WTC11 (cell line): ENCODE measurements around the gene PLD3.

Experiments
- FOXK1 ChIP-seq: sonication (generic); formaldehyde crosslinking; IDR thresholded peaks from 2 replicates; pipeline ENCODE4 v1.8.0; 2022; ENCODE audit warnings: mild to moderate bottlenecking, moderate library complexity, missing genetic modification reagents
- FOXP1 ChIP-seq: sonication (generic); formaldehyde crosslinking; IDR thresholded peaks from 2 replicates; pipeline ENCODE4 v1.8.0; 2022; ENCODE audit warnings: missing genetic modification reagents, mild to moderate bottlenecking, moderate library complexity, borderline replicate concordance
- TF ChIP-seq, protein P1 (sequence below): fragments of 200-600 bp; IDR thresholded peaks from 2 replicates; pipeline ENCODE4 v1.8.0; 2022; ENCODE audit warnings: antibody characterized with exemption
- TF ChIP-seq, protein P2 (sequence below): sonication (generic); formaldehyde crosslinking; IDR thresholded peaks from 2 replicates; pipeline ENCODE4 v1.8.0; 2022; ENCODE audit warnings: mild to moderate bottlenecking, missing genetic modification reagents

DNA sequence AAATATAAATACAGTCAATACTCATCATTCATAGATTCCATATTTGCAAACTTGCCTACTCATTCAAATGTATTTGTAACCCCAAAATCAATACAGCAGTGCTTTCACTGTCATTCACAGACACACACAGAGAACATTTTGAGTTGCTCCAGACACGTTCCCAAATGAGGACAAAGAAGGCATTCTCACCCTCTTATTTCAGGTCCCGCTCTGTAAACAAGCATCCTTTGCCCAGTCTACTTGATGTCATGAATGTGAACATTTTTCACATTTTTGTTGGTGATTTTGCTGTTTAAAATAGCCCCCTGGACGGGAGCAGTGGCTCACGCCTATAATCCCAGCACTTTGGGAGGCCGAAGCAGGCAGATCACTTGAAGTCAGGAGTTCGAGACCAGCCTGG is 15.8 kb upstream of the PLD3 start:
- TF ChIP-seq, protein P1, sequence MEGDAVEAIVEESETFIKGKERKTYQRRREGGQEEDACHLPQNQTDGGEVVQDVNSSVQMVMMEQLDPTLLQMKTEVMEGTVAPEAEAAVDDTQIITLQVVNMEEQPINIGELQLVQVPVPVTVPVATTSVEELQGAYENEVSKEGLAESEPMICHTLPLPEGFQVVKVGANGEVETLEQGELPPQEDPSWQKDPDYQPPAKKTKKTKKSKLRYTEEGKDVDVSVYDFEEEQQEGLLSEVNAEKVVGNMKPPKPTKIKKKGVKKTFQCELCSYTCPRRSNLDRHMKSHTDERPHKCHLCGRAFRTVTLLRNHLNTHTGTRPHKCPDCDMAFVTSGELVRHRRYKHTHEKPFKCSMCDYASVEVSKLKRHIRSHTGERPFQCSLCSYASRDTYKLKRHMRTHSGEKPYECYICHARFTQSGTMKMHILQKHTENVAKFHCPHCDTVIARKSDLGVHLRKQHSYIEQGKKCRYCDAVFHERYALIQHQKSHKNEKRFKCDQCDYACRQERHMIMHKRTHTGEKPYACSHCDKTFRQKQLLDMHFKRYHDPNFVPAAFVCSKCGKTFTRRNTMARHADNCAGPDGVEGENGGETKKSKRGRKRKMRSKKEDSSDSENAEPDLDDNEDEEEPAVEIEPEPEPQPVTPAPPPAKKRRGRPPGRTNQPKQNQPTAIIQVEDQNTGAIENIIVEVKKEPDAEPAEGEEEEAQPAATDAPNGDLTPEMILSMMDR = no peak
- TF ChIP-seq FOXK1 (CRISPR knock-in tag) (no peak), FOXP1 (no peak)
- TF ChIP-seq, protein P2, sequence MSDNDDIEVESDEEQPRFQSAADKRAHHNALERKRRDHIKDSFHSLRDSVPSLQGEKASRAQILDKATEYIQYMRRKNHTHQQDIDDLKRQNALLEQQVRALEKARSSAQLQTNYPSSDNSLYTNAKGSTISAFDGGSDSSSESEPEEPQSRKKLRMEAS (CRISPR knock-in tag) = no peak
